Smooth muscle cell (in vitro differentiated cells): ENCODE data around the gene ORM2. TPM values are rescaled to one million over a fixed set of nuclear protein-coding genes. Genes with fewer than 3 reads are reported as not detected.

ENCODE experiments used
- DNase-seq: peaks from one replicate; lab custom pipeline; 2025; ENCODE audit not compliant: unreplicated experiment; lab: John Stamatoyannopoulos, UW
- H2AFZ ChIP-seq: fragments of 200-600 bp; sonication (generic); 2 replicates; pipeline ENCODE4 v1.6.0; 2016; ENCODE audit warnings: antibody characterized with exemption, low read depth, mild to moderate bottlenecking
- H3F3A ChIP-seq: fragments of 200-600 bp; sonication (generic); 2 replicates; pipeline ENCODE4 v1.6.0; 2017; ENCODE audit warnings: antibody characterized with exemption, low read depth
- H3K27ac ChIP-seq: fragments of 200-600 bp; sonication (generic); 2 replicates; pipeline ENCODE4 v1.5.1; 2016; ENCODE audit warnings: low read depth, mild to moderate bottlenecking
- H3K27me3 ChIP-seq: fragments of 200-600 bp; sonication (generic); 2 replicates; pipeline ENCODE4 v1.6.1; 2016; ENCODE audit warnings: low read depth, mild to moderate bottlenecking
- H3K36me3 ChIP-seq: fragments of 200-600 bp; sonication (generic); 2 replicates; pipeline ENCODE4 v1.5.1; 2016; ENCODE audit warnings: low read depth
- H3K4me1 ChIP-seq: fragments of 200-600 bp; sonication (generic); 2 replicates; pipeline ENCODE4 v1.5.1; 2016; ENCODE audit warnings: low read depth
- H3K4me2 ChIP-seq: fragments of 200-600 bp; sonication (generic); 2 replicates; pipeline ENCODE4 v1.6.0; 2016; ENCODE audit warnings: mild to moderate bottlenecking
- H3K4me3 ChIP-seq: fragments of 200-600 bp; sonication (generic); 2 replicates; pipeline ENCODE4 v1.5.1; 2016; ENCODE audit warnings: mild to moderate bottlenecking
- H3K79me2 ChIP-seq: fragments of 200-600 bp; sonication (generic); 2 replicates; pipeline ENCODE4 v1.6.0; 2016; ENCODE audit warnings: low read depth, mild to moderate bottlenecking
- H3K9ac ChIP-seq: fragments of 200-600 bp; sonication (generic); 2 replicates; pipeline ENCODE4 v1.6.0; 2016; ENCODE audit warnings: low read depth
- H3K9me3 ChIP-seq: fragments of 200-600 bp; sonication (generic); replicated peaks from 2 replicates; pipeline ENCODE4 v1.5.1; 2016; ENCODE audit warnings: low read depth
- H4K20me1 ChIP-seq: fragments of 200-600 bp; sonication (generic); 2 replicates; pipeline ENCODE4 v1.6.0; 2016; ENCODE audit warnings: low read depth
- CTCF ChIP-seq: fragments of 200-600 bp; sonication (generic); IDR thresholded peaks from 2 replicates; pipeline ENCODE4 v1.5.1; 2017; ENCODE audit warnings: borderline replicate concordance, mild to moderate bottlenecking, antibody characterized with exemption; ENCODE audit not compliant: insufficient read depth, poor library complexity, severe bottlenecking
- WGBS: methylation state at CpG from one replicate; pipeline ENCODE4 v1.1.7; 2016; ENCODE audit warnings: low lambda C conversion rate; 5-methylcytosine and 5-hydroxymethylcytosine counted together
- polyA plus RNA-seq: library from polyadenylated mRNA; unstranded; fragments of >200 nt; fragmentation: Nextera tagmentation; extraction: Ambion mirVana; gene quantifications from 2 replicates; pipeline ENCODE4 v1.2.1, GENCODE V29; 2016
- total RNA-seq: library from RNA; depleted of rRNA; stranded (reverse); fragments of >200 nt; gene quantifications from 2 replicates; pipeline ENCODE4 v1.2.3, GENCODE V29; 2014

The ORM2 gene
- total and polyA plus RNA-seq, 2 experiments from 2014 or later: not detected

DNA sequence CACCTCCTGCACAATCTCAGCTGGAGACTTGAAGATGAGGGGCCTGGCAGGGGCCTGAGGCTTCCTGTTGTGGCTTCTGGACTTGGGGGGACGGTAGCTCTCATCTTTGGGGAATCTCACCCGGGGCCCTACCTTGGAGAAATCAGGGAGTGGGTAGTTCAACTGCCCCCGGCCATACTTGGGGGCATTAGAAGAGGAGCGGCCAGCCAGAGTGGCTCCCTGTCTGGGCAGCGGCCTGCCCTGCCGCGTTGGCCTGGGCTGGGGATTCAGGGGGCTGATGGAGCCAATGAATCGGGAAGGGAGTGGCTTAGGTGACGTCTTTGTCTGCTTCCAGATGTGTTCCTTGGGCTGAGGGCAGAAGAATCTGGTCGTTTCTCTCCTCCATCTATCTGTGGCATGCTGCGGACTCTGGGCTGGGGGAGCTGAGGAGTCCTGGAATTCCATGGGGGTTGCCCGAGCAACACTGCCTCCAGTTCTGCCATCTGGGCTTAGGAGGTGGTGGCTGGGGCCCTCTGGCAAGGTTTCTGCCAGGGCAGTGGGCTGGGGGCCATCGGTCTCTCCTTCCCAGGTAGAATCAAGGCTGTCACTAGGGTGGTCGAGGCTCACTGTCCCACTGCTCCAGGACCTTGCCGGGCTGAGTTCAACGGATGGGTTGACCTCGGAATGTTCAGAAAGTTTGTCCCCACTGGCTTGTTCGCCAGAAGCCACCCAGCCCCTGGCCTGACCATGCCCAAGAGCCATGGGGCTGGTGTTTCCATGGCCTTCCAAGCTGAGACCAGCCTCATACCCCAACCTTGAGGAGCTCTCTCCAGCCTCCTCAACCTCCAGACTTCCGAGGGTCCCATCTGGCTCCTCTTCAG lies 47.1 kb downstream of the ORM2 start:
- WGBS: 96% methylated on average over 19 of the region's 19 CpGs
- no peaks in the 10 kb centered on the region for H3K27me3 ChIP-seq
- H4K20me1 ChIP-seq: peaks cover 8% of the 10 kb centered on the region
- TF ChIP-seq CTCF: no peak
- H3K27ac ChIP-seq: no peak overlapping the region
- H3K4me2 ChIP-seq: no peak overlapping the region
- DNase-seq: no peak
- no peak overlapping the region for H3K4me3 ChIP-seq
- no peak overlapping the region for H2AFZ ChIP-seq
- H3K4me1 ChIP-seq: no peaks in the 10 kb centered on the region
- H3F3A ChIP-seq: no peaks in the 10 kb centered on the region
- H3K9ac ChIP-seq: no peak overlapping the region
- H3K36me3 ChIP-seq: no peaks in the 10 kb centered on the region
- peaks cover 8% of the 10 kb centered on the region for H3K79me2 ChIP-seq
- no peaks in the 10 kb centered on the region for H3K9me3 ChIP-seq

- Histone ChIP-seq H3K27ac (no peak overlapping the region), H3K4me1 (no peaks in the 10 kb centered on the region), H3K9me3 (no peaks in the 10 kb centered on the region), H3K27me3 (no peaks in the 10 kb centered on the region), H3K9ac (no peak overlapping the region), H3F3A (no peaks in the 10 kb centered on the region), H3K79me2 (peaks cover 20% of the 10 kb centered on the region), H4K20me1 (peaks cover 13% of the 10 kb centered on the region), H2AFZ (no peak overlapping the region), H3K36me3 (no peaks in the 10 kb centered on the region), H3K4me3 (no peak overlapping the region), H3K4me2 (no peak overlapping the region)
- DNase-seq: no peak
- TF ChIP-seq CTCF: no peak
- 94% methylated on average over 8 of the region's 8 CpGs for WGBS
Measured at GRCh38 chr9:114378016-114378415, 48.3 kb downstream of the ORM2 start.

DNA sequence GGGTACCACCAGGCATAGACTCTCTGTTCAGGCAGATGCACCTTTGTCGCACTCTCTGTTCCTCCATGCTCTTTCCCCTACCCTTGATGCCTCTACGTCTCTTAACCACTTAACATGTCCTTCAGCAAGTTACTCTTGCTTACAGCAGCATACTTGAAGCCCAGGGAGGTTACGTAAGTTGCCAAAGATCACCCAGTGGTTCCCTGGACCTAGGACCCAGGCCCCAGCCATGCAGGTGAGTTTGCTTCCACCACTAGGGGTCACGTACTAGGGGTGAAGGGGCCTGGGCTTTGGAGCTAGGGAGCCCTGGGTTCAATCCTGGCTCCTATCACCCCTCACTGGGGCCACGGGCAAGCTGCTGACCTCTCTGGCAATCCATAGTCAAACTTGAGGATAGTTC lies 49.2 kb downstream of the ORM2 start:
- Histone ChIP-seq H3K9me3 (no peaks in the 10 kb centered on the region), H3K4me1 (peaks cover 9% of the 10 kb centered on the region), H3K27ac (no peak overlapping the region), H2AFZ (no peak overlapping the region), H3F3A (peaks cover under 1% of the 10 kb centered on the region), H3K9ac (no peak overlapping the region), H3K4me2 (no peak overlapping the region), H4K20me1 (peaks cover 18% of the 10 kb centered on the region), H3K4me3 (no peak overlapping the region), H3K36me3 (no peaks in the 10 kb centered on the region), H3K79me2 (peaks cover 28% of the 10 kb centered on the region), H3K27me3 (no peaks in the 10 kb centered on the region)
- 97% methylated on average over 5 of the region's 5 CpGs for WGBS
- DNase-seq: no peak
- no peak for TF ChIP-seq CTCF

Other genes with a start within 250 kb of the ORM2 start
- 0.09 TPM in 1 of 2 replicates, not detected in the other for gene KIF12, start 230.6 kb upstream of the ORM2 start, total RNA-seq
- 0.21 TPM in 1 of 2 replicates, not detected in the other for gene KIF12, start 230.6 kb upstream of the ORM2 start, polyA plus RNA-seq
- gene COL27A1, start 174.3 kb upstream of the ORM2 start, total RNA-seq: 18.1 and 20.7 TPM in 2 replicates
- 19.9 and 33.5 TPM in 2 replicates for gene COL27A1, start 174.3 kb upstream of the ORM2 start, polyA plus RNA-seq
- gene ORM1, start 6.8 kb upstream of the ORM2 start, total RNA-seq: not detected in 2 replicates
- 0.46 and 0.74 TPM in 2 replicates for gene ORM1, start 6.8 kb upstream of the ORM2 start, polyA plus RNA-seq
- gene AKNA, start 58.1 kb downstream of the ORM2 start, total RNA-seq: 3.0 and 4.7 TPM in 2 replicates
- 2.8 and 3.2 TPM in 2 replicates for gene AKNA, start 58.1 kb downstream of the ORM2 start, polyA plus RNA-seq
- gene WHRN, start 175.6 kb downstream of the ORM2 start, total RNA-seq: 2.9 and 3.6 TPM in 2 replicates
- 11.9 and 12.9 TPM in 2 replicates for gene WHRN, start 175.6 kb downstream of the ORM2 start, polyA plus RNA-seq